H1 (cell line): ENCODE data around the gene TMEM115. TPM values are rescaled to one million over a fixed set of nuclear protein-coding genes. Genes with fewer than 3 reads are reported as not detected.

Source experiments
- MAFK ChIP-seq: IDR thresholded peaks from 2 replicates; pipeline ENCODE4 v1.6.1; 2012; ENCODE audit warnings: low read depth, mild to moderate bottlenecking, improper control_type of control experiment, low read length
- SRF ChIP-seq: IDR thresholded peaks from 2 replicates; pipeline ENCODE4 v1.6.1; 2011; ENCODE audit warnings: mild to moderate bottlenecking, low read depth, low read length, moderate library complexity
- ZNF274 ChIP-seq: IDR thresholded peaks from 2 replicates; pipeline ENCODE4 v1.7.0; 2012; ENCODE audit warnings: low read length, borderline replicate concordance; ENCODE audit errors: extremely low read depth
- polyA plus RNA-seq, 7 experiments: library from polyadenylated mRNA; depleted of rRNA in 3 of 7; stranded (reverse) in 5 of 7; unstranded in 2 of 7; fragments of >200 nt in 5 of 7; fragments of 200-250 nt in 2 of 7; gene quantifications; 1 replicate in 5 of 7; 2 replicates in 1 of 7; 4 replicates in 1 of 7; pipeline versions ENCODE4 v1.2.1 to v1.2.3, GENCODE V29; 2011 to 2013; ENCODE audit warnings: missing spikeins in 2 of 7, mixed read lengths in 2 of 7
- total RNA-seq: library from RNA; stranded (reverse); fragmentation: NEBNext Ultra II Directional; extraction: Animal tissue kit (Norgen Biotek cat#: 25700); gene quantifications from 2 replicates; pipeline ENCODE4 v1.2.1, GENCODE V29; 2021

Gene TMEM115
- total and polyA plus RNA-seq, 2 of the 8 experiments (the other 6 are each of a cell fraction or from before 2014, with no cell fraction given) = 25.4 to 32.4 TPM

DNA sequence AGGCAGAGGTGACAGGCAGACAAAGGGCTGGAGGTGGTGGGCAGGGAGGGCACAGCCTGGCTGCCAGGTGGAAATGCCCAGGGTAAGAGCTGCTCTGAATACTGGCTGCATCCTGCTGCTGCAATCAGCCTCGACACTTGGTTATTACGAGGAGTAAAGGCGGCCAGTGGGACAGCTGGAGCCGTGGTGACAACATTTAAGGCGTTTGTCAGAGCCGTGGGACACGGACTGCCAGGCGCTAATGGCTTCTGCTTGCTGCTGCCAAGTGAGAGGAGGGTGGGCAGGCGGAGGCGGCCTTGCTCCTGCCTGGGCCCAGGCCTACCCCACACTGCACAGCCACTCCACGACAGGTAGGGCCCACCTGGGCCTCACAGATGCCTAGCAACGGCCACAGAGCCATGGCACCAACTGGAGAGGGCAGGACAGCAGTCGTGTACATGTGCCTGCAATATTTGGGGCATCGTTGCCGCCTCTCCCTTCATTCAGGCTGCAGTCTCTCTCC is 49.2 kb upstream of the TMEM115 start (continued):
- no peak for TF ChIP-seq SRF
- no peak for TF ChIP-seq MAFK
- no peak for TF ChIP-seq ZNF274
